Endothelial cell (in vitro differentiated cells): Measurements from ENCODE around the gene ATRNL1. TPM values are rescaled to one million over a fixed set of nuclear protein-coding genes. Genes with fewer than 3 reads are reported as not detected.

Experiments used
- DNase-seq: peaks from one replicate; pipeline ENCODE4 v3.0.0; 2021; ENCODE audit warnings: low spot score
- H3K27ac Mint-ChIP-seq: one replicate; pipeline ENCODE4 v1.8.0; 2021; ENCODE audit warnings: mixed read lengths, inconsistent platforms; ENCODE audit not compliant: unreplicated experiment
- H3K27me3 Mint-ChIP-seq: one replicate; pipeline ENCODE4 v1.8.0; 2021; ENCODE audit warnings: mild to moderate bottlenecking, moderate library complexity, mixed read lengths, inconsistent platforms; ENCODE audit not compliant: unreplicated experiment
- H3K36me3 Mint-ChIP-seq: one replicate; pipeline ENCODE4 v1.8.0; 2021; ENCODE audit warnings: mild to moderate bottlenecking, low read depth, mixed read lengths, inconsistent platforms; ENCODE audit not compliant: unreplicated experiment
- H3K4me1 Mint-ChIP-seq: one replicate; pipeline ENCODE4 v1.8.0; 2021; ENCODE audit warnings: mild to moderate bottlenecking, mixed read lengths, inconsistent platforms; ENCODE audit not compliant: unreplicated experiment
- H3K4me3 Mint-ChIP-seq: one replicate; pipeline ENCODE4 v1.8.0; 2021; ENCODE audit warnings: mild to moderate bottlenecking, mixed read lengths, inconsistent platforms; ENCODE audit not compliant: unreplicated experiment
- H3K9me3 Mint-ChIP-seq: one replicate; pipeline ENCODE4 v1.8.0; 2021; ENCODE audit warnings: mixed read lengths, inconsistent platforms; ENCODE audit not compliant: unreplicated experiment
- total RNA-seq: library from RNA; stranded (reverse); fragmentation: NEBNext Ultra II Directional; extraction: Animal tissue kit (Norgen Biotek cat#: 25700); gene quantifications from one replicate; pipeline ENCODE4 v1.2.1, GENCODE V29; 2021; ENCODE audit not compliant: unreplicated experiment
- TF ChIP-seq, protein P1 (sequence below): fragments of 200-600 bp; sonication (generic); IDR thresholded peaks from one replicate; pipeline ENCODE4 v1.5.0; 2021; ENCODE audit warnings: antibody characterized with exemption; ENCODE audit not compliant: unreplicated experiment

Gene ATRNL1
- total RNA-seq, 1 donor from 2014 or later: 32.5 TPM

DNA sequence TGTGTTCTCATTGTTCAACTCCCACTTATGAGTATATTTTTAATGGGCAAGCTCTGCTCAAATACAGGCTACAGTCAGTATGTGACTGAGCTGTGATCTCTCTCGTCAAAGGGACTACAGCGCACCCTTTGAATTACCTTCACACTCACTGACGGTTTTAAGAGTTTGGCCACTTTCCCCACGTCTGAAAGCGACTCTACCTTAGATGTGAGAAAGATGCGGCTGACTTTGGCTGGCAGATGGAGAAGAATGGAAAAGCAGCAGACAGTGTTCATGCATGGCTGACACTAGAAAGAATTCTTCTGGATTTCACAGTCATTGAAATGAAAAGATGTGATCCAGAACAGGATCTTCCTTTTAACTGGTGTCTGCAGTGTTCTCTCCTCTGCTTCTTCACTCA lies 2.0 kb upstream of the ATRNL1 start:
- Mint-ChIP-seq H3K9me3 (peaks cover 4% of the 10 kb centered on the region), H3K4me3 (no peak overlapping the region), H3K4me1 (peaks cover 20% of the 10 kb centered on the region), H3K27ac (no peak overlapping the region), H3K27me3 (peaks cover 18% of the 10 kb centered on the region), H3K36me3 (peaks cover 15% of the 10 kb centered on the region)
- TF ChIP-seq, protein P1, sequence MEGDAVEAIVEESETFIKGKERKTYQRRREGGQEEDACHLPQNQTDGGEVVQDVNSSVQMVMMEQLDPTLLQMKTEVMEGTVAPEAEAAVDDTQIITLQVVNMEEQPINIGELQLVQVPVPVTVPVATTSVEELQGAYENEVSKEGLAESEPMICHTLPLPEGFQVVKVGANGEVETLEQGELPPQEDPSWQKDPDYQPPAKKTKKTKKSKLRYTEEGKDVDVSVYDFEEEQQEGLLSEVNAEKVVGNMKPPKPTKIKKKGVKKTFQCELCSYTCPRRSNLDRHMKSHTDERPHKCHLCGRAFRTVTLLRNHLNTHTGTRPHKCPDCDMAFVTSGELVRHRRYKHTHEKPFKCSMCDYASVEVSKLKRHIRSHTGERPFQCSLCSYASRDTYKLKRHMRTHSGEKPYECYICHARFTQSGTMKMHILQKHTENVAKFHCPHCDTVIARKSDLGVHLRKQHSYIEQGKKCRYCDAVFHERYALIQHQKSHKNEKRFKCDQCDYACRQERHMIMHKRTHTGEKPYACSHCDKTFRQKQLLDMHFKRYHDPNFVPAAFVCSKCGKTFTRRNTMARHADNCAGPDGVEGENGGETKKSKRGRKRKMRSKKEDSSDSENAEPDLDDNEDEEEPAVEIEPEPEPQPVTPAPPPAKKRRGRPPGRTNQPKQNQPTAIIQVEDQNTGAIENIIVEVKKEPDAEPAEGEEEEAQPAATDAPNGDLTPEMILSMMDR: no peak
- DNase-seq: no peak

DNA sequence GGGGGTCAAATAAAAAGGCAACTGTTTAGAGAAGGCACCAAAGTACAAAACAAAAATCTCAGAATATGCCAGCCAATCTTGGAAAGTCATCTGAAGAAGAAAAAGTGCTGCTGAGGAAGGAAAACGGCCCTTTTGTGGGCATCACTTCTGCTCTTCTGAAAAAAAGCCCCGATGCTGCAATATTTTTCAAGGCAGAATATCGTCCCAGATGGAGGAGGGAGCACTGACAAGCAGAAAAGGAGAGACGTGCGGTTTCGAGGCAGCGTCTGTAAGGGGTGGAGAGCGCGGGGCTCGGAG lies 959 bp upstream of the ATRNL1 start:
- TF ChIP-seq, protein P1: no peak
- DNase-seq: no peak
- H3K9me3 Mint-ChIP-seq: no peaks in the 10 kb centered on the region
- H3K27ac Mint-ChIP-seq: peak overlapping the region; percentile 85
- peak overlapping the region; percentile 97 for H3K4me3 Mint-ChIP-seq
- peaks cover 20% of the 10 kb centered on the region for H3K4me1 Mint-ChIP-seq
- peaks cover 8% of the 10 kb centered on the region for H3K36me3 Mint-ChIP-seq
- H3K27me3 Mint-ChIP-seq: peaks cover 13% of the 10 kb centered on the region

DNA sequence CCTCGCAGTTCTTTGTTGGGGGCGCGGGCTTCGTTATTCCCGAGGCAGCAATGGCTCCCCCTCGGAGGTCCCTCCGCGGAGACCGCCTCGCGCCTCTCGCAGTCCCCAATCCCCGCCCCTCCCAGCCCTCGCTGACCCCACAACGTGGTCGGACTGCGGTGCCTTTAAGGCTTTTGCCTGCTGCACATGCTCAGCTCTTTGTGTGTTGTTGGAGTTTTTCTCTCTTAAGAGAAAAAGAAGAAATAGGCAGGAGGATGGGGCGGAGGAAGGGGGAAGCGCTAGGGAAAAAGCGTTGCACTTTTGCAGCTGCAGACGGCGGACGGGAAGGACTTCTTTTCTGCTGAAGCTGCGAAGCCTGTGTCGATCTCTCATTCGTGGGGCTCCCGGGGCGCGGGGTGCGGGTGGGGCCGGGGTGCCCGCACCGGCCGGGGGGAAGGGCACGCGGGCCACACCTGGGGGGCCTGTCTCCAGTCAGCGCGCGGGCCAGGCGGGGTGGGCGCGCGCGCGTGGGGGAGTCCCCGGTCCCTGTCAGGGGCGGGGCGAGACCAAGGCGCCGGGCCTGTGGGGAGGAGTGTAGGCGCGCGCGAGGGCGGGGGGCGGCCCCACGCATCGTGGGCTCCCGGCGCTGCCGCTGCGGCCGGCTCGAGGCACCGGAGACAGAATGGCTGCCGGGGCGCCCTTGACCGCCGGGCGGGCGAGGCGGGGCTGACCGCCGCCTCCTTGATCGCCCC lies 445 bp upstream of the ATRNL1 start:
- Mint-ChIP-seq H3K27me3 (peaks cover 13% of the 10 kb centered on the region), H3K27ac (no peak overlapping the region), H3K36me3 (peaks cover 8% of the 10 kb centered on the region), H3K4me1 (peaks cover 20% of the 10 kb centered on the region), H3K4me3 (peak overlapping the region; percentile 97), H3K9me3 (no peaks in the 10 kb centered on the region)
- DNase-seq: peak; percentile 38
- TF ChIP-seq, protein P1: no peak

DNA sequence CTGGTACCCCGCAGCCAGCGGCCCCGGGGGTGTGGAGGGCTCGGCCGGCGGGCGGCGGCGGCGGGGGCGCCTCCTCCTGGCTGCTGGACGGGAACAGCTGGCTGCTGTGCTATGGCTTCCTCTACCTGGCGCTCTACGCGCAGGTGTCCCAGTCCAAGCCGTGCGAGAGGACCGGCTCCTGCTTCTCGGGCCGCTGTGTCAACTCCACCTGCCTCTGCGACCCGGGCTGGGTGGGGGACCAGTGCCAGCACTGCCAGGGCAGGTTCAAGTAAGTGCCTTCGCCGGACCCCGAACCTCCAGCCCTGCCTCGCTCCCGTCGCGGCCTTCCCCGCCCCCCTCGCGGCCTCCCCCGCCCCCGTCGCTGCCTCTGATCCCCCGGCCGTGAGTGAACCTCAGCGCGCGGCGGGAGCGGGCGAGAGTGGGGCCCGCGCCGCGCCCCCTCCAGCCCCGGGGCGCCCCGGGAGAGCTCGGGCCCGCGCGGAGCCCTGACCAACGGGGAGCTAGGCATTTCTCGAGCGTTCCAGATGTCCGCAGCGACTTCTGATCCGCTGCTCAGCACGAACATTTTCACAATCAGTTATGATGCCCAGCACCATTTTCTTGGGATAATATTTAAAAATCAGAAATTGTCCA lies 727 bp downstream of the ATRNL1 start:
- peaks cover 20% of the 10 kb centered on the region for H3K4me1 Mint-ChIP-seq
- peak overlapping the region; percentile 93 for H3K4me3 Mint-ChIP-seq
- no peak overlapping the region for H3K27ac Mint-ChIP-seq
- TF ChIP-seq, protein P1: no peak
- DNase-seq: no peak
- peaks cover 8% of the 10 kb centered on the region for H3K36me3 Mint-ChIP-seq
- H3K27me3 Mint-ChIP-seq: peaks cover 13% of the 10 kb centered on the region
- H3K9me3 Mint-ChIP-seq: no peaks in the 10 kb centered on the region
